Ishikawa (cell line): ENCODE data around the gene CA7.

ENCODE experiments used
- CEBPB ChIP-seq: IDR thresholded peaks from 2 replicates; pipeline ENCODE4 v1.6.1; 2012
- CREB1 ChIP-seq: IDR thresholded peaks from 2 replicates; pipeline ENCODE4 v1.6.1; 2012; ENCODE audit warnings: low read depth
- EGR1 ChIP-seq: IDR thresholded peaks from 2 replicates; pipeline ENCODE4 v1.6.1; 2012
- EP300 ChIP-seq: IDR thresholded peaks from 2 replicates; pipeline ENCODE4 v1.6.1; 2012; ENCODE audit warnings: borderline replicate concordance
- FOXM1 ChIP-seq: IDR thresholded peaks from 2 replicates; pipeline ENCODE4 v1.6.1; 2012; ENCODE audit warnings: low read depth, borderline replicate concordance
- MAX ChIP-seq: IDR thresholded peaks from 2 replicates; pipeline ENCODE4 v1.6.1; 2012
- NFIC ChIP-seq: IDR thresholded peaks from 2 replicates; pipeline ENCODE4 v1.6.1; 2012
- RAD21 ChIP-seq: IDR thresholded peaks from 2 replicates; pipeline ENCODE4 v1.6.1; 2012; ENCODE audit warnings: low read depth
- REST ChIP-seq: IDR thresholded peaks from 2 replicates; pipeline ENCODE4 v1.6.1; 2012; ENCODE audit warnings: low read depth, mild to moderate bottlenecking
- TAF1 ChIP-seq: IDR thresholded peaks from 2 replicates; pipeline ENCODE4 v1.6.1; 2012; ENCODE audit warnings: low read depth, mild to moderate bottlenecking
- TCF12 ChIP-seq: IDR thresholded peaks from 2 replicates; pipeline ENCODE4 v1.6.1; 2012; ENCODE audit warnings: low read depth
- TEAD4 ChIP-seq: IDR thresholded peaks from 2 replicates; pipeline ENCODE4 v1.6.1; 2012
- USF1 ChIP-seq: IDR thresholded peaks from 2 replicates; pipeline ENCODE4 v1.6.1; 2012
- YY1 ChIP-seq: IDR thresholded peaks from 2 replicates; pipeline ENCODE4 v1.6.1; 2012; ENCODE audit warnings: low read depth
- ZBTB7A ChIP-seq: IDR thresholded peaks from 2 replicates; pipeline ENCODE4 v1.6.1; 2012; ENCODE audit warnings: low read depth

The CA7 gene

GRCh38 chr16:66824006-66824405 is 20.2 kb upstream of the CA7 start:
- TF ChIP-seq TEAD4 (no peak), TAF1 (no peak), CREB1 (no peak), TCF12 (no peak), MAX (no peak), YY1 (no peak), NFIC (no peak), ZBTB7A (no peak), EGR1 (no peak), CEBPB (no peak), FOXM1 (no peak), USF1 (no peak)

- TF ChIP-seq EP300 (0 out of 2 replicates have a peak, but pooled peaks have one; percentile 18), TAF1 (peak; percentile 66; the same call in 1 of the 2 replicates), REST (0 out of 2 replicates have a peak, but pooled peaks have one; percentile 31), RAD21 (peak; percentile 54), YY1 (peak; percentile 83), FOXM1 (no peak), TCF12 (no peak), NFIC (no peak)
Observed at GRCh38 chr16:66830422-66831404, 13.5 kb upstream of the CA7 start, which contains the start of gene NAE1. Gene NAE1 (minus strand): TSS chr16:66830976. CDS start chr16:66830899, 77 bp downstream.

- TF ChIP-seq RAD21 = no peak
- no peak for TF ChIP-seq TEAD4
- no peak for TF ChIP-seq FOXM1
- no peak for TF ChIP-seq CREB1
- no peak for TF ChIP-seq REST
- no peak for TF ChIP-seq USF1
- no peak for TF ChIP-seq CEBPB
- no peak for TF ChIP-seq ZBTB7A
- TF ChIP-seq MAX = no peak
- TF ChIP-seq NFIC = no peak
- no peak for TF ChIP-seq TCF12
- TF ChIP-seq EGR1 = no peak
- no peak for TF ChIP-seq YY1
- TF ChIP-seq EP300 = no peak
- TF ChIP-seq TAF1 = no peak
Observed at GRCh38 chr16:66832190-66832589, 12.0 kb upstream of the CA7 start.

GRCh38 chr16:66832661-66833305 is 11.4 kb upstream of the CA7 start:
- TF ChIP-seq EP300 = no peak
- TF ChIP-seq USF1 = no peak

GRCh38 chr16:66834746-66835145 is 9.5 kb upstream of the CA7 start:
- TF ChIP-seq CREB1 (no peak), USF1 (no peak), TCF12 (no peak), EGR1 (no peak), NFIC (no peak), RAD21 (no peak), TAF1 (no peak), CEBPB (no peak), ZBTB7A (no peak), YY1 (no peak), TEAD4 (no peak), MAX (no peak), REST (no peak), FOXM1 (no peak), EP300 (no peak)
